MM.1S (cell line): ENCODE data around the gene COMT.

Experiments
- DNase-seq: peaks from one replicate; pipeline ENCODE4 v3.0.0-alpha.2; 2015
- H2AFZ ChIP-seq: fragments of 300-600 bp; sonication (generic); 2 replicates; pipeline ENCODE4 v1.6.0; 2016; ENCODE audit warnings: antibody characterized with exemption, low read length
- H3F3A ChIP-seq: fragments of 300-600 bp; sonication (generic); 2 replicates; pipeline ENCODE4 v1.6.1; 2016; ENCODE audit warnings: mild to moderate bottlenecking, antibody characterized with exemption, low read length, moderate library complexity, mixed read lengths; ENCODE audit not compliant: insufficient read depth
- H3K27ac ChIP-seq: fragments of 300-600 bp; sonication (generic); 2 replicates; pipeline ENCODE4 v1.5.1; 2016; ENCODE audit warnings: mild to moderate bottlenecking, low read length
- H3K27me3 ChIP-seq: fragments of 300-600 bp; sonication (generic); replicated peaks from 2 replicates; pipeline ENCODE4 v1.6.0; 2016; ENCODE audit warnings: low read length; ENCODE audit not compliant: insufficient read depth
- H3K36me3 ChIP-seq: fragments of 300-600 bp; sonication (generic); replicated peaks from 2 replicates; pipeline ENCODE4 v1.6.1; 2016; ENCODE audit warnings: mild to moderate bottlenecking, low read length, mixed read lengths; ENCODE audit not compliant: insufficient read depth
- H3K4me1 ChIP-seq: fragments of 300-600 bp; sonication (generic); 2 replicates; pipeline ENCODE4 v1.6.1; 2016; ENCODE audit warnings: low read length, mixed read lengths
- H3K4me2 ChIP-seq: fragments of 300-600 bp; sonication (generic); 2 replicates; pipeline ENCODE4 v1.6.0; 2016; ENCODE audit warnings: low read depth, low read length
- H3K4me3 ChIP-seq: fragments of 300-600 bp; sonication (generic); 2 replicates; pipeline ENCODE4 v1.5.1; 2016; ENCODE audit warnings: low read length, mixed read lengths
- H3K79me2 ChIP-seq: fragments of 300-600 bp; sonication (generic); 2 replicates; pipeline ENCODE4 v1.6.1; 2016; ENCODE audit warnings: mixed run types, low read length, mixed read lengths
- H3K9ac ChIP-seq: fragments of 300-600 bp; sonication (generic); 2 replicates; pipeline ENCODE4 v1.6.1; 2016; ENCODE audit warnings: low read length, mixed read lengths
- H3K9me2 ChIP-seq: fragments of 300-600 bp; sonication (generic); replicated peaks from 2 replicates; pipeline ENCODE4 v1.6.1; 2016; ENCODE audit warnings: mild to moderate bottlenecking, low read length, mixed read lengths; ENCODE audit not compliant: insufficient read depth
- H3K9me3 ChIP-seq: fragments of 300-600 bp; sonication (generic); replicated peaks from 2 replicates; pipeline ENCODE4 v1.6.1; 2016; ENCODE audit warnings: mild to moderate bottlenecking, low read length, mixed read lengths; ENCODE audit not compliant: insufficient read depth
- H4K20me1 ChIP-seq: fragments of 300-600 bp; sonication (generic); 2 replicates; pipeline ENCODE4 v1.6.1; 2016; ENCODE audit warnings: mild to moderate bottlenecking, low read length, moderate library complexity, mixed read lengths; ENCODE audit not compliant: insufficient read depth
- CTCF ChIP-seq: fragments of 300-600 bp; sonication (generic); IDR thresholded peaks from 2 replicates; pipeline ENCODE4 v1.5.1; 2016; ENCODE audit warnings: antibody characterized with exemption, low read length, mixed read lengths
- EZH2 ChIP-seq: fragments of 300-600 bp; sonication (generic); optimal IDR thresholded peaks from 2 replicates; pipeline ENCODE3; 2017; ENCODE audit warnings: low read depth, mild to moderate bottlenecking, antibody characterized with exemption, low read length, mixed read lengths
- EZH2phosphoT487 ChIP-seq: fragments of 300-600 bp; sonication (generic); IDR thresholded peaks from 2 replicates; pipeline ENCODE4 v1.6.1; 2018; ENCODE audit warnings: antibody characterized with exemption, low read length

Gene COMT

GRCh38 chr22:19984201-19984753 lies 42.7 kb downstream of the COMT start:
- Histone ChIP-seq H3K9me3 (no peaks in the 10 kb centered on the region), H3K4me2 (peak overlapping the region; percentile 15; the same call in 1 of the 2 replicates), H2AFZ (no peak overlapping the region), H3K27ac (no peak overlapping the region), H3K4me3 (no peak overlapping the region), H4K20me1 (no peaks in the 10 kb centered on the region), H3K27me3 (peaks cover 22% of the 10 kb centered on the region), H3K36me3 (no peaks in the 10 kb centered on the region), H3K9ac (no peak overlapping the region), H3K9me2 (no peaks in the 10 kb centered on the region), H3K79me2 (no peaks in the 10 kb centered on the region), H3K4me1 (peaks cover 16% of the 10 kb centered on the region), H3F3A (no peaks in the 10 kb centered on the region)
- DNase-seq = peak; percentile 26
- TF ChIP-seq CTCF (no peak), EZH2 (no peak), EZH2phosphoT487 (no peak)

- H3K9me3 ChIP-seq = no peaks in the 10 kb centered on the region
- H4K20me1 ChIP-seq = no peaks in the 10 kb centered on the region
- no peaks in the 10 kb centered on the region for H3K36me3 ChIP-seq
- no peaks in the 10 kb centered on the region for H3F3A ChIP-seq
- no peak for TF ChIP-seq EZH2phosphoT487
- TF ChIP-seq CTCF = no peak
- no peak for TF ChIP-seq EZH2
- no peak for DNase-seq
- no peaks in the 10 kb centered on the region for H3K79me2 ChIP-seq
- H3K27ac ChIP-seq = no peak overlapping the region
- peaks cover 22% of the 10 kb centered on the region for H3K27me3 ChIP-seq
- no peak overlapping the region for H3K4me3 ChIP-seq
- no peak overlapping the region for H2AFZ ChIP-seq
- H3K4me2 ChIP-seq = 0 out of 2 replicates have a peak overlapping the region, but pooled peaks have one; percentile 15
- H3K4me1 ChIP-seq = peaks cover 16% of the 10 kb centered on the region
- no peak overlapping the region for H3K9ac ChIP-seq
- no peaks in the 10 kb centered on the region for H3K9me2 ChIP-seq
Measured at GRCh38 chr22:19984851-19985811, 43.6 kb downstream of the COMT start.

GRCh38 chr22:19986011-19986409 lies 44.4 kb downstream of the COMT start:
- no peaks in the 10 kb centered on the region for H3K36me3 ChIP-seq
- no peaks in the 10 kb centered on the region for H3F3A ChIP-seq
- H3K9ac ChIP-seq = no peak overlapping the region
- H3K9me2 ChIP-seq = no peaks in the 10 kb centered on the region
- no peaks in the 10 kb centered on the region for H4K20me1 ChIP-seq
- H3K4me1 ChIP-seq = peaks cover 16% of the 10 kb centered on the region
- no peak for TF ChIP-seq CTCF
- TF ChIP-seq EZH2phosphoT487 = no peak
- no peak for TF ChIP-seq EZH2
- H3K4me3 ChIP-seq = no peak overlapping the region
- no peaks in the 10 kb centered on the region for H3K79me2 ChIP-seq
- DNase-seq = no peak
- no peaks in the 10 kb centered on the region for H3K9me3 ChIP-seq
- peak overlapping the region; percentile 97; the same call in 1 of the 2 replicates for H3K4me2 ChIP-seq
- H3K27ac ChIP-seq = no peak overlapping the region
- H3K27me3 ChIP-seq = peaks cover 22% of the 10 kb centered on the region
- H2AFZ ChIP-seq = no peak overlapping the region
